ENCODE results near the gene RHBDL1.
"Not testable (repeated sequence)": the region's sequence is repeated elsewhere in the genome, so short reads cannot be mapped to it uniquely, and the experiment has no call there.

The RHBDL1 gene

DNA sequence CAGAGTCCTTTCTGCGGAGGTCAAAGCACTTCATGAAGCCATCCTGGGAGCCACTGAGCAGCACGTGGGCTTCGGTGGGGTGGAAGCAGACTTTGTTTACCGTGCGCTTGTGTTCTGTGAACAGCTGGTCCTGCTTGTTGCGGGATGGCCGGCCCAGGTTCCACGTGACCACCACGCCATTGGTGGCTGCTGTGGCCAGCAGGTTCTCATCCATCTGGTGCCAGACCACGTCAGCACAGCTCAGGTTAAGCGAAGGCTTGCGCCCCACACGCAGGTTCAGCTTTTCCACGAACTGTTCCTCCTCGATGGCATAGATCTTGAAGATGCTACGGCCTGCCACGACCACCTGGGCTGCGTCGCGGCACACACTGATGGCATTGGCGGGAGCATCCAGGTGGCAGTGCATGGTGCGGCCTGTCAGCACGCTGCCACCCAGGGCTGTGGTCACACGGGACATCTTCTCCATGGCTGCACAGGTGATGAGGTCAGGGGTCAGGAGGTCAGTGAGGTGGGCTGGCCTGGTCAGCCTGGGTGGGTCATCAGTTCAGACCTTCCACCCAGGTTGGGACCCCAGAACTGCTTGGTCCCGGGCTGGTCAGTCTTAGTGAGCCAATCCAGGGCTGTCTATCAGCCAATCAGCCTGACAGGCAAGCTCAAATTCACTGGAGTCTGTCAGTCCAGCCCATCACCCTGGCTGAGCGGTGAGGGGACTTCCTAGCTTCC, 13.9 kb downstream of the RHBDL1 start:
- no peak for DNase-seq (ENCODE audit: low read depth)
- H3K4me3 ChIP-seq (ENCODE audit: low read depth, low read length), result peak overlapping the region; percentile 96
- TF ChIP-seq, protein P1, sequence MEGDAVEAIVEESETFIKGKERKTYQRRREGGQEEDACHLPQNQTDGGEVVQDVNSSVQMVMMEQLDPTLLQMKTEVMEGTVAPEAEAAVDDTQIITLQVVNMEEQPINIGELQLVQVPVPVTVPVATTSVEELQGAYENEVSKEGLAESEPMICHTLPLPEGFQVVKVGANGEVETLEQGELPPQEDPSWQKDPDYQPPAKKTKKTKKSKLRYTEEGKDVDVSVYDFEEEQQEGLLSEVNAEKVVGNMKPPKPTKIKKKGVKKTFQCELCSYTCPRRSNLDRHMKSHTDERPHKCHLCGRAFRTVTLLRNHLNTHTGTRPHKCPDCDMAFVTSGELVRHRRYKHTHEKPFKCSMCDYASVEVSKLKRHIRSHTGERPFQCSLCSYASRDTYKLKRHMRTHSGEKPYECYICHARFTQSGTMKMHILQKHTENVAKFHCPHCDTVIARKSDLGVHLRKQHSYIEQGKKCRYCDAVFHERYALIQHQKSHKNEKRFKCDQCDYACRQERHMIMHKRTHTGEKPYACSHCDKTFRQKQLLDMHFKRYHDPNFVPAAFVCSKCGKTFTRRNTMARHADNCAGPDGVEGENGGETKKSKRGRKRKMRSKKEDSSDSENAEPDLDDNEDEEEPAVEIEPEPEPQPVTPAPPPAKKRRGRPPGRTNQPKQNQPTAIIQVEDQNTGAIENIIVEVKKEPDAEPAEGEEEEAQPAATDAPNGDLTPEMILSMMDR (IDR thresholded peaks at IDR 0.05; ENCODE audit: low read depth, low read length, missing control alignments), result no peak

DNA sequence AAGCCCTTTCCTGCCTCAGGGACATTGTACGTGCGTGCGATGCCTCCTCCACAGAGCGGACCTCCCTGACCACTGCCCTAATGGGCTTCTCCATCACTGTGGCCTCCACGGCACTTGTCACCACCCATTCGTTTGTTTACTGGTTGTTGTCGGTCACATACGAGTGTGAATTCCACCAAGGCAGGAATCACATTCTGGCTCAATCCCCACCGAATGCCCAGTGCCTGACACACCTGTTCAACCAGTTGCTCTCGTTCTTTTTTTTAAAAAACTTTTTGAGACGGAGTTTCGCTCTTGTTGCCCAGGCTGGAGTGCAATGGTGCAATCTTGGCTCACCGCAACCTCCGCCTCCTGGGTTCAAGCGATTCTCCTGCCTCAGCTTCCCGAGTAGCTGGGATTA, 15.8 kb downstream of the RHBDL1 start:
- H3K4me3 ChIP-seq (ENCODE audit: low read depth, low read length); DNase-seq (ENCODE audit: low read depth): not testable (repeated sequence)

GRCh38 chr16:692356-693108, 17.1 kb downstream of the RHBDL1 start:
- TF ChIP-seq, protein P1 (IDR thresholded peaks at IDR 0.05; ENCODE audit: low read depth, low read length, missing control alignments), result no peak
- no peak overlapping the region for H3K4me3 ChIP-seq (ENCODE audit: low read depth, low read length)
- DNase-seq (ENCODE audit: low read depth), result no peak

GRCh38 chr16:693364-693763, 17.9 kb downstream of the RHBDL1 start:
- TF ChIP-seq, protein P1 (IDR thresholded peaks at IDR 0.05; ENCODE audit: low read depth, low read length, missing control alignments), result no peak
- no peak overlapping the region for H3K4me3 ChIP-seq (ENCODE audit: low read depth, low read length)
- DNase-seq (ENCODE audit: low read depth), result no peak

DNA sequence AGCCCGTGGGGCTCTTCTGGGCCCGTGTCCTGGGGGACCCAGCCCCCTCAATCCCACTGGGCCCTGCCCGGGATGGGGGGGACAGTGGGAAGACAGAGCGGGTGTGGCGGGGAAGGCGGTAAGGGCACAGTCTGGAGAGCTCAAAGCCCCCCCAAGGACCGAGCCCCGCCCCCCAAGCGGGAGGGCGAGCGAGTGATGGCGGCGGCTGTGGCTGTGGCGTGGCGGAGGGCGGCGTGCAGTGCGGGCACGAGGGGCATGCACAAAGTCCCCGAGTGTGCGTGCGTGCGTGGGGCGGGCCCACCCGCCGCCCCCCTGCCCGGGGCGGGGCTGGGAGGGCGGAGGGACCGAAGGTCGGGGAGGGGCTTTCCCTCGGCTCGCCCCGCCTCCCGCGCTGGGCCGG, 18.3 kb downstream of the RHBDL1 start:
- TF ChIP-seq, protein P1 (IDR thresholded peaks at IDR 0.05; ENCODE audit: low read depth, low read length, missing control alignments), result no peak
- DNase-seq (ENCODE audit: low read depth), result no peak
- no peak overlapping the region for H3K4me3 ChIP-seq (ENCODE audit: low read depth, low read length)

DNA sequence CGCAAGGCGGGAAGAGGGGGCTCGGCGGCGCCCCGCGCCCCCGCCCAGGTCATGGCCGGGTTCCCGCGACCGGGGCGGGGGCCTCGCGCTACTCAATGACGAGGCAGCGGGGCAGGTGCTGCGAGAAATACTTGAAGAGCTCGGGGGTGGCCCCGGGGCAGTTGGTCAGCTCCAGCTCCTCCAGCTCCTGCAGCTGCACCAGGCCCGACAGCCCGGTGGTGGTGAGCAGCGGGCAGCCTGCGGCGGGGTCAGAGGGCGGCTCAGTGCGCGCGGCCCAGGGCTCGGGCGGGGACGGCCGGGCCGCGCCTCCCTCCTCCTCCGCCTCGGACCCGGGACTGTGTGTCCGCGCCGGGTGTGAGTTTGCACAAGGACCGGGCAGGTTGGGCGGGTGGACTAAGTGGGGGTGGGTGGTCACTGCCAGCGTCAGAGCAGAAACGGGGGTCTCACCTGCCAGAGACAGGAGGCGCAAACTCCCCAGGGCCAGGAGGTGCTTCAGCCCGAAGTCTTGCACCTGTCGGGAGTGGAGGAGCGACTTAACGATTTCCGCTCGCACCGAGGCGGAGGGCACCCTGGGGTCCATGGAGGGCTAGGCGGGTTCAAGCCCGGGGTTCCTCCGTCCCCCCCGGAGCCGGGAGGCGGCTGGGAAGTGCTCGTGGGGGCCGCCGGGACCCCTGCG, 18.9 kb downstream of the RHBDL1 start:
- TF ChIP-seq, protein P1 (IDR thresholded peaks at IDR 0.05; ENCODE audit: low read depth, low read length, missing control alignments), result no peak
- no peak for DNase-seq (ENCODE audit: low read depth)
- 0 out of 2 replicates have a peak overlapping the region, but pooled peaks have one; percentile 49 for H3K4me3 ChIP-seq (ENCODE audit: low read depth, low read length)

- peak overlapping the region; percentile 49; the same call in 1 of the 2 replicates for H3K4me3 ChIP-seq (ENCODE audit: low read depth, low read length)
- TF ChIP-seq, protein P1 (IDR thresholded peaks at IDR 0.05; ENCODE audit: low read depth, low read length, missing control alignments), result no peak
- no peak for DNase-seq (ENCODE audit: low read depth)
These were observed 19.4 kb downstream of the RHBDL1 start for GRCh38 chr16:694863-695354.

Data from GM12864 (cell line).